A673 (cell line): ENCODE data around the gene PRKAR2B. TPM values are rescaled to one million over a fixed set of nuclear protein-coding genes. Genes with fewer than 3 reads are reported as not detected.

Experiments used
- BruUV-seq: library from RNA; stranded (reverse); fragments of 400-500 nt; replicated peaks from 2 replicates; lab custom pipeline; 2021; lab: Mats Ljungman, UMichigan
- CTCF ChIA-PET: fragments of 300-600 bp; sonication (Branson Sonifier 250); formaldehyde crosslinking; loops from one replicate; lab custom pipeline; 2022; ENCODE audit warnings: antibody characterized with exemption; lab: Charles Lee
- POLR2A ChIA-PET: fragments of 300-600 bp; sonication (Branson Sonifier 250); formaldehyde crosslinking; loops from one replicate; lab custom pipeline; 2022; ENCODE audit warnings: antibody characterized with exemption; ENCODE audit not compliant: low non-redundant PET; lab: Charles Lee
- DNase-seq: peaks from one replicate; pipeline ENCODE4 v3.0.0-alpha.2; 2015; ENCODE audit warnings: low spot score
- H3K27ac ChIP-seq: fragments of 200-600 bp; sonication (generic); 2 replicates; pipeline ENCODE4 v1.5.1; 2016; ENCODE audit warnings: mixed run types, low read depth, mild to moderate bottlenecking, mixed read lengths, antibody characterized with exemption, low read length; ENCODE audit not compliant: poor library complexity, severe bottlenecking
- H3K27me3 ChIP-seq: fragments of 200-600 bp; sonication (generic); replicated peaks from 2 replicates; pipeline ENCODE4 v1.6.1; 2017; ENCODE audit warnings: mixed run types, low read depth, mild to moderate bottlenecking, mixed read lengths, antibody characterized with exemption, low read length; ENCODE audit not compliant: insufficient read depth, poor library complexity
- H3K36me3 ChIP-seq: fragments of 200-600 bp; sonication (generic); 2 replicates; pipeline ENCODE4 v1.6.1; 2016; ENCODE audit warnings: mixed run types, mild to moderate bottlenecking, mixed read lengths, antibody characterized with exemption, low read length; ENCODE audit not compliant: insufficient read depth, poor library complexity, severe bottlenecking
- H3K4me1 ChIP-seq: fragments of 200-600 bp; sonication (generic); 2 replicates; pipeline ENCODE4 v1.6.1; 2017; ENCODE audit warnings: mixed run types, mild to moderate bottlenecking, mixed read lengths, antibody characterized with exemption, low read length; ENCODE audit not compliant: insufficient read depth, poor library complexity, severe bottlenecking
- H3K4me3 ChIP-seq: fragments of 200-600 bp; sonication (generic); 2 replicates; pipeline ENCODE4 v1.5.1; 2016; ENCODE audit warnings: low read depth, mixed run types, mild to moderate bottlenecking, mixed read lengths, low read length; ENCODE audit not compliant: poor library complexity, severe bottlenecking
- H3K9me3 ChIP-seq: fragments of 200-600 bp; sonication (generic); 2 replicates; pipeline ENCODE4 v1.6.1; 2016; ENCODE audit warnings: mixed run types, low read depth, mild to moderate bottlenecking, mixed read lengths, antibody characterized with exemption, low read length; ENCODE audit not compliant: poor library complexity, severe bottlenecking
- CTCF ChIP-seq: fragments of 300-800, 200-600 bp; sonication (generic); conservative IDR thresholded peaks from 2 replicates; pipeline ENCODE4 v1.5.1; 2017; ENCODE audit warnings: low read depth, mild to moderate bottlenecking, antibody characterized with exemption, low read length, moderate library complexity, mixed read lengths
- EZH2 ChIP-seq: fragments of 200-600 bp; sonication (generic); IDR thresholded peaks from 2 replicates; pipeline ENCODE4 v1.6.1; 2017; ENCODE audit warnings: borderline replicate concordance, low read depth, mild to moderate bottlenecking, mixed read lengths, antibody characterized with exemption, low read length; ENCODE audit not compliant: poor library complexity, severe bottlenecking
- intact Hi-C: fragments of 100-400 bp; cut with micrococcal nuclease; formaldehyde crosslinking; loops from one replicate; pipeline ENCODE4 v1.10.0; 2022; ENCODE audit not compliant: unreplicated experiment
- total RNA-seq: library from RNA; stranded (reverse); gene quantifications from 2 replicates; pipeline ENCODE4 v1.2.3, GENCODE V29; 2021

Gene PRKAR2B
- total RNA-seq, 1 experiment from 2014 or later, result 4.8 TPM

- Histone ChIP-seq H3K27me3 (no peaks in the 10 kb centered on the region), H3K4me1 (no peaks in the 10 kb centered on the region), H3K27ac (no peak overlapping the region), H3K4me3 (no peak overlapping the region), H3K9me3 (no peaks in the 10 kb centered on the region), H3K36me3 (no peaks in the 10 kb centered on the region)
- intact Hi-C loops, result no loop called here
- ChIA-PET CTCF (no interaction called here), POLR2A (no interaction called here)
- no TSS peak for BruUV-seq
- TF ChIP-seq EZH2 (no peak), CTCF (no peak)
- no peak for DNase-seq
Observed at GRCh38 chr7:107172276-107173032, 127.9 kb downstream of the PRKAR2B start.

- DNase-seq, result no peak
- POLR2A ChIA-PET, result no interaction called here
- no peak overlapping the region for H3K27ac ChIP-seq
- intact Hi-C loops, result no loop called here
- TF ChIP-seq EZH2 (no peak), CTCF (no peak)
- H3K27me3 ChIP-seq, result no peaks in the 10 kb centered on the region
- no TSS peak for BruUV-seq
- no peaks in the 10 kb centered on the region for H3K36me3 ChIP-seq
- CTCF ChIA-PET, result no interaction called here
- no peaks in the 10 kb centered on the region for H3K4me1 ChIP-seq
- no peak overlapping the region for H3K4me3 ChIP-seq
- no peaks in the 10 kb centered on the region for H3K9me3 ChIP-seq
Observed at GRCh38 chr7:107173191-107173590, 128.7 kb downstream of the PRKAR2B start.

- ChIA-PET CTCF (no interaction called here), POLR2A (no interaction called here)
- H3K27me3 ChIP-seq, result no peaks in the 10 kb centered on the region
- no peaks in the 10 kb centered on the region for H3K36me3 ChIP-seq
- no peak for DNase-seq
- no peaks in the 10 kb centered on the region for H3K4me1 ChIP-seq
- no peak overlapping the region for H3K27ac ChIP-seq
- TF ChIP-seq EZH2, result no peak
- TF ChIP-seq CTCF, result no peak
- no peaks in the 10 kb centered on the region for H3K9me3 ChIP-seq
- no peak overlapping the region for H3K4me3 ChIP-seq
- intact Hi-C loops, result no loop called here
- BruUV-seq, result no TSS peak
Observed at GRCh38 chr7:107173691-107174406, 129.3 kb downstream of the PRKAR2B start.
